Sigmoid colon (tissue), 7 donors: ENCODE data around the gene KIF21A. TPM values are rescaled to one million over a fixed set of nuclear protein-coding genes. Genes with fewer than 3 reads are reported as not detected.

Source experiments
- DNase-seq: peaks from one replicate; pipeline ENCODE4 v3.0.0-alpha.2; 2019
- H3K27ac ChIP-seq, 4 donors: fragments of 200-600 bp; sonication (generic); one replicate each; pipeline ENCODE4 v1.5.1; 2016 to 2019; ENCODE audit warnings: mild to moderate bottlenecking in 1 of 4
- H3K27me3 ChIP-seq, 3 donors: fragments of 200-600 bp; sonication (generic); one replicate each; pipeline ENCODE4 v1.5.1; 2019; ENCODE audit warnings: mild to moderate bottlenecking in 1 of 3
- H3K36me3 ChIP-seq, 4 donors: fragments of 200-600 bp; sonication (generic); one replicate each; pipeline ENCODE4 v1.5.1; 2016 to 2019
- H3K4me1 ChIP-seq, 4 donors: fragments of 200-600 bp; sonication (generic); one replicate each; pipeline ENCODE4 v1.5.1; 2017 to 2019
- H3K4me3 ChIP-seq, 4 donors: fragments of 200-600 bp; sonication (generic); one replicate each; pipeline ENCODE4 v1.5.1; 2017 to 2019; ENCODE audit warnings: mild to moderate bottlenecking in 2 of 4, moderate library complexity in 1 of 4
- H3K9me3 ChIP-seq, 4 donors: fragments of 200-600 bp in 3 of 4; sonication (generic) in 3 of 4; one replicate each; pipeline versions ENCODE4 v1.5.1 to v1.6.1; 2013 to 2019
- EP300 ChIP-seq, 4 donors: sonication (generic); formaldehyde crosslinking; IDR thresholded peaks; one replicate each; pipeline ENCODE4 v1.6.1; 2017; ENCODE audit warnings: antibody characterized with exemption in 4 of 4
- POLR2A ChIP-seq, 2 donors: fragments of 450-650 bp; IDR thresholded peaks; one replicate each; pipeline ENCODE4 v1.6.1; 2016; ENCODE audit warnings: antibody characterized with exemption in 2 of 2, mild to moderate bottlenecking in 2 of 2, moderate library complexity in 2 of 2
- POLR2AphosphoS5 ChIP-seq, 4 donors: sonication (generic); formaldehyde crosslinking; IDR thresholded peaks; one replicate each; pipeline ENCODE4 v1.6.1; 2017; ENCODE audit warnings: antibody characterized with exemption in 4 of 4
- WGBS, 2 donors: extraction: QIAGEN DNeasy Blood & Tissue Kit; methylation state at CpG; one replicate each; pipeline ENCODE4 v1.1.7; 2013; 5-methylcytosine and 5-hydroxymethylcytosine counted together
- intact Hi-C: fragments of 100-400 bp; cut with DNase I; formaldehyde crosslinking; loops from one replicate; pipeline ENCODE4 v1.15.1; 2023
- polyA plus RNA-seq, 3 donors: library from polyadenylated mRNA; stranded (reverse); fragments of 200-250 nt; gene quantifications; one replicate each; pipeline ENCODE4 v1.2.3, GENCODE V29; 2013
- total RNA-seq, 4 donors: library from RNA; depleted of rRNA; stranded (reverse); fragments of >200 nt; gene quantifications; one replicate each; pipeline ENCODE4 v1.1.0, GENCODE V29; 2016
- TF ChIP-seq, protein P1 (sequence below), 4 experiments: fragments of 450-650 bp in 3 of 4; fragments of 200-600 bp in 1 of 4; IDR thresholded peaks; one replicate each; pipeline ENCODE4 v1.5.1; 2016 to 2019; ENCODE audit warnings: antibody characterized with exemption in 4 of 4, mild to moderate bottlenecking in 3 of 4, moderate library complexity in 2 of 4
- donor health status: healthy with polysubstance abuse.
- donor health status: Bipolar disorder and iron deficiency.
- donor health status: healthy.

The KIF21A gene
- total and polyA plus RNA-seq, 7 donors = 9.3 to 23.9 (median 16.9) TPM

DNA sequence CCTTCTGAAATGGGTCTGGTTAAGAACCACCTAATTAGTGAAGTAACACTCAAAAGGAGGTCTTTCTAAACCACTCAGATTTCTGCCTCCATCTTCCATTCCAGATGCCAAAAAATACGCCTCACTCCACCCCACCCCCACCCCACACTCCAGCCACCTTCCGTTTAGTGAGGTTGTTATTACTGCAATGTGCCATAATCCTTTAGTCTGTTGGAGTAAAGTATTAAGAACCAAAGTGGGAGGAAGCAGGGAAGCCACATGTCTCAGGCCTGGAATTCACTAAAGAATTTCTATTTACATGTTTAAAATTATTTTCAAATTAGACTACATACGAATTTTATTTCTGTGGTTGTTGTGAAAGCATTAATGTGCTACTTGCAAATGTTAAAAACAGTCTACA lies 7.4 kb downstream of the KIF21A start:
- no peaks in the 10 kb centered on the region for H3K4me1 ChIP-seq
- no peaks in the 10 kb centered on the region for H3K27me3 ChIP-seq
- H3K4me3 ChIP-seq = no peak overlapping the region
- no peak for DNase-seq
- intact Hi-C loops = no loop called here
- H3K9me3 ChIP-seq = no peaks in the 10 kb centered on the region
- TF ChIP-seq POLR2A (IDR thresholded peaks at IDR 0.05) (no peak), EP300 (IDR thresholded peaks at IDR 0.05) (no peak), POLR2AphosphoS5 (IDR thresholded peaks at IDR 0.05) (no peak)
- TF ChIP-seq, protein P1, sequence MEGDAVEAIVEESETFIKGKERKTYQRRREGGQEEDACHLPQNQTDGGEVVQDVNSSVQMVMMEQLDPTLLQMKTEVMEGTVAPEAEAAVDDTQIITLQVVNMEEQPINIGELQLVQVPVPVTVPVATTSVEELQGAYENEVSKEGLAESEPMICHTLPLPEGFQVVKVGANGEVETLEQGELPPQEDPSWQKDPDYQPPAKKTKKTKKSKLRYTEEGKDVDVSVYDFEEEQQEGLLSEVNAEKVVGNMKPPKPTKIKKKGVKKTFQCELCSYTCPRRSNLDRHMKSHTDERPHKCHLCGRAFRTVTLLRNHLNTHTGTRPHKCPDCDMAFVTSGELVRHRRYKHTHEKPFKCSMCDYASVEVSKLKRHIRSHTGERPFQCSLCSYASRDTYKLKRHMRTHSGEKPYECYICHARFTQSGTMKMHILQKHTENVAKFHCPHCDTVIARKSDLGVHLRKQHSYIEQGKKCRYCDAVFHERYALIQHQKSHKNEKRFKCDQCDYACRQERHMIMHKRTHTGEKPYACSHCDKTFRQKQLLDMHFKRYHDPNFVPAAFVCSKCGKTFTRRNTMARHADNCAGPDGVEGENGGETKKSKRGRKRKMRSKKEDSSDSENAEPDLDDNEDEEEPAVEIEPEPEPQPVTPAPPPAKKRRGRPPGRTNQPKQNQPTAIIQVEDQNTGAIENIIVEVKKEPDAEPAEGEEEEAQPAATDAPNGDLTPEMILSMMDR (IDR thresholded peaks at IDR 0.05) = no peak
- no peaks in the 10 kb centered on the region for H3K36me3 ChIP-seq
- no peak overlapping the region for H3K27ac ChIP-seq
- WGBS, 2 donors = 83 to 87% methylated on average over 3 of the region's 3 CpGs

DNA sequence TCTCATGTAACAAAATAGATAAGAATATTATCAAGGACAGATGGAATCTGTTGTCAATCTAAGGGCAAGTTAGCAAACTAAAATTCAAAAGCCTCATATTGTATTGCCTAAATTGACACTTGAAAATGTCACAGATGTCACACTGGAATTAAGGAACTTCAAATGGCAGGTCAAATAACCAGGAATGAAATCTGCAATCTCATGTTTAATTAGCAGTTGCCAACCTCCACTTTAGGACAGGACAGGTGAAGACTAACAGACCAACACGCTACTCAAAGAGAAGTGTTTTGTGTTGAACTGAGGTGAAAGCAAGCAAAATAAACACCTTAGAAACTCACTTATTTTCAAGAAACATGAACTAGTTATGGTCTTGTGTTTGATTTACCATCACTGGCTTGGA lies 11.1 kb downstream of the KIF21A start:
- Histone ChIP-seq H3K4me1 (no peaks in the 10 kb centered on the region), H3K27ac (no peak overlapping the region), H3K36me3 (no peaks in the 10 kb centered on the region), H3K4me3 (no peak overlapping the region), H3K9me3 (no peaks in the 10 kb centered on the region), H3K27me3 (no peaks in the 10 kb centered on the region)
- 84 to 87% methylated on average over 1 of the region's 1 CpG for WGBS, 2 donors
- TF ChIP-seq POLR2A (IDR thresholded peaks at IDR 0.05) (no peak), EP300 (IDR thresholded peaks at IDR 0.05) (no peak), POLR2AphosphoS5 (IDR thresholded peaks at IDR 0.05) (no peak)
- TF ChIP-seq, protein P1 (IDR thresholded peaks at IDR 0.05) = no peak
- intact Hi-C loops = no loop called here
- DNase-seq = no peak

DNA sequence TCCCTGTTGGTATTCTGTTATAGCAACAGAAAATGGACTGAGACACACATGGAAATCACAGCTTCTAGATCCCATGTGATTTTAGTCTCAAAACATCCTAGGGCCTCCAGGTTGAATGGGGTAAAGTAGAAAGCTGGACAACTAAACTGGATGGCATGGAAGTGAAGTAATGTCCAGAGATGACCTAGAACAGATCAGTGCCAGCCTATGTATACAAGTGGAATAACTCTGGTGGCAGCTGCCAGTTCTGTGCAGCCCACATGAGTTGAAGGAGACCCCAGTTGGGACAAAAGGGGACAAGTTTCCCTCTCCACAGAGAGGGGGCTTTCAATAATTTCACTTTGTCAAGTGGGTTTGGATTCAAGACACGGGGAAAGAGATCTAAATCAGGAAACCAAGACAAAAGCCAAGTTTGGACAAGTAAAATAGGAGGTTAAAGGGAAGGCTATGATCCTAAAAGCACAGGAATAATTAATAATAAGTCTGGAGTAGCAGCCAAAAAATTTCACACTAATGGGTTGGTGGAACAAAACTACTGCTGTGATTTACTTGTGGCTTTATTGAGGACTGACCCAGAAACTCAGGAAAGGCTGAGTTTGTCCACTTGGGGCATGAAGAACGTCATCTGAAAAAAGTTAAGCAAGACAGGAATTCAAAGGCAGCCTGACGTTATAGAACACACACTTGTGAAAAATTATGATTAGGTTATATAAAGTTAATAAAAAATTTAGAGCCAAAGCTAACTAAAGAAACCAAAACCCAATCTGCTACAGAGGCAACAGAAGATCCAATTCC lies 11.7 kb downstream of the KIF21A start:
- WGBS, 2 donors = 68 to 76% methylated on average over 3 of the region's 3 CpGs
- intact Hi-C loops = no loop called here
- Histone ChIP-seq H3K4me1 (no peaks in the 10 kb centered on the region), H3K36me3 (no peaks in the 10 kb centered on the region), H3K27ac (no peak overlapping the region), H3K4me3 (no peak overlapping the region), H3K9me3 (no peaks in the 10 kb centered on the region), H3K27me3 (no peaks in the 10 kb centered on the region)
- TF ChIP-seq POLR2A (IDR thresholded peaks at IDR 0.05) (no peak), POLR2AphosphoS5 (IDR thresholded peaks at IDR 0.05) (no peak), EP300 (IDR thresholded peaks at IDR 0.05) (no peak)
- TF ChIP-seq, protein P1 (IDR thresholded peaks at IDR 0.05) = no peak
- no peak for DNase-seq

DNA sequence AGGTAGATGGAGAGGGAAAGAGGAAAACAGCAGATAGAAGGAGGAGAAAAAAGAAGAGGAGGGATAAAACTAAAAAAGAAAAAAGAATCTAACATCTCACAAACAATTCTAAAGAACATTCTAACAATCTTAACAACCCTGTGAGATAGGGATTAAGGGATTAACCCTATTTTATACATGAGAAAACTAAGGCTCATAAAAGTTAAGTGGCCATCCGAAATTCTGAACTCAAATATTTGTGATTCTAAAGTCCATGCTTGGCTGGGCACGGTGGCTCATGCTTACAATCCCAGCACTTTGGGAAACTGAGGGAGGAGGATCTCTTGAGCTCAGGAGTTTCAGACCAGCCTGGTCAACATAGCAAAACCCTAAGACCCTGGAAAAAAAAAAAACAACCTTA lies 13.1 kb downstream of the KIF21A start:
- no peak overlapping the region for H3K4me3 ChIP-seq
- no peak for DNase-seq
- TF ChIP-seq EP300 (IDR thresholded peaks at IDR 0.05) = no peak
- no peak for TF ChIP-seq POLR2A (IDR thresholded peaks at IDR 0.05)
- TF ChIP-seq, protein P1 (IDR thresholded peaks at IDR 0.05) = no peak
- no peak for TF ChIP-seq POLR2AphosphoS5 (IDR thresholded peaks at IDR 0.05)
- H3K4me1 ChIP-seq = no peaks in the 10 kb centered on the region
- no peaks in the 10 kb centered on the region for H3K9me3 ChIP-seq
- 5 to 48% methylated on average over 2 of the region's 2 CpGs for WGBS, 2 donors
- no peaks in the 10 kb centered on the region for H3K36me3 ChIP-seq
- intact Hi-C loops = no loop called here
- no peaks in the 10 kb centered on the region for H3K27me3 ChIP-seq
- H3K27ac ChIP-seq = no peak overlapping the region
